MM.1S (cell line): Measurements from ENCODE around the gene KCNQ1.

ENCODE experiments used
- DNase-seq: peaks from one replicate; pipeline ENCODE4 v3.0.0-alpha.2; 2015
- H2AFZ ChIP-seq: fragments of 300-600 bp; sonication (generic); 2 replicates; pipeline ENCODE4 v1.6.0; 2016; ENCODE audit warnings: antibody characterized with exemption, low read length
- H3F3A ChIP-seq: fragments of 300-600 bp; sonication (generic); 2 replicates; pipeline ENCODE4 v1.6.1; 2016; ENCODE audit warnings: mild to moderate bottlenecking, antibody characterized with exemption, low read length, moderate library complexity, mixed read lengths; ENCODE audit not compliant: insufficient read depth
- H3K27ac ChIP-seq: fragments of 300-600 bp; sonication (generic); 2 replicates; pipeline ENCODE4 v1.5.1; 2016; ENCODE audit warnings: mild to moderate bottlenecking, low read length
- H3K27me3 ChIP-seq: fragments of 300-600 bp; sonication (generic); replicated peaks from 2 replicates; pipeline ENCODE4 v1.6.0; 2016; ENCODE audit warnings: low read length; ENCODE audit not compliant: insufficient read depth
- H3K36me3 ChIP-seq: fragments of 300-600 bp; sonication (generic); replicated peaks from 2 replicates; pipeline ENCODE4 v1.6.1; 2016; ENCODE audit warnings: mild to moderate bottlenecking, low read length, mixed read lengths; ENCODE audit not compliant: insufficient read depth
- H3K4me1 ChIP-seq: fragments of 300-600 bp; sonication (generic); 2 replicates; pipeline ENCODE4 v1.6.1; 2016; ENCODE audit warnings: low read length, mixed read lengths
- H3K4me2 ChIP-seq: fragments of 300-600 bp; sonication (generic); 2 replicates; pipeline ENCODE4 v1.6.0; 2016; ENCODE audit warnings: low read depth, low read length
- H3K4me3 ChIP-seq: fragments of 300-600 bp; sonication (generic); 2 replicates; pipeline ENCODE4 v1.5.1; 2016; ENCODE audit warnings: low read length, mixed read lengths
- H3K79me2 ChIP-seq: fragments of 300-600 bp; sonication (generic); 2 replicates; pipeline ENCODE4 v1.6.1; 2016; ENCODE audit warnings: mixed run types, low read length, mixed read lengths
- H3K9ac ChIP-seq: fragments of 300-600 bp; sonication (generic); 2 replicates; pipeline ENCODE4 v1.6.1; 2016; ENCODE audit warnings: low read length, mixed read lengths
- H3K9me2 ChIP-seq: fragments of 300-600 bp; sonication (generic); replicated peaks from 2 replicates; pipeline ENCODE4 v1.6.1; 2016; ENCODE audit warnings: mild to moderate bottlenecking, low read length, mixed read lengths; ENCODE audit not compliant: insufficient read depth
- H3K9me3 ChIP-seq: fragments of 300-600 bp; sonication (generic); replicated peaks from 2 replicates; pipeline ENCODE4 v1.6.1; 2016; ENCODE audit warnings: mild to moderate bottlenecking, low read length, mixed read lengths; ENCODE audit not compliant: insufficient read depth
- H4K20me1 ChIP-seq: fragments of 300-600 bp; sonication (generic); 2 replicates; pipeline ENCODE4 v1.6.1; 2016; ENCODE audit warnings: mild to moderate bottlenecking, low read length, moderate library complexity, mixed read lengths; ENCODE audit not compliant: insufficient read depth
- EZH2 ChIP-seq: fragments of 300-600 bp; sonication (generic); optimal IDR thresholded peaks from 2 replicates; pipeline ENCODE3; 2017; ENCODE audit warnings: low read depth, mild to moderate bottlenecking, antibody characterized with exemption, low read length, mixed read lengths
- EZH2phosphoT487 ChIP-seq: fragments of 300-600 bp; sonication (generic); IDR thresholded peaks from 2 replicates; pipeline ENCODE4 v1.6.1; 2018; ENCODE audit warnings: antibody characterized with exemption, low read length
- TF ChIP-seq, protein P1 (sequence below): fragments of 300-600 bp; sonication (generic); IDR thresholded peaks from 2 replicates; pipeline ENCODE4 v1.5.1; 2016; ENCODE audit warnings: antibody characterized with exemption, low read length, mixed read lengths

KCNQ1 gene

DNA sequence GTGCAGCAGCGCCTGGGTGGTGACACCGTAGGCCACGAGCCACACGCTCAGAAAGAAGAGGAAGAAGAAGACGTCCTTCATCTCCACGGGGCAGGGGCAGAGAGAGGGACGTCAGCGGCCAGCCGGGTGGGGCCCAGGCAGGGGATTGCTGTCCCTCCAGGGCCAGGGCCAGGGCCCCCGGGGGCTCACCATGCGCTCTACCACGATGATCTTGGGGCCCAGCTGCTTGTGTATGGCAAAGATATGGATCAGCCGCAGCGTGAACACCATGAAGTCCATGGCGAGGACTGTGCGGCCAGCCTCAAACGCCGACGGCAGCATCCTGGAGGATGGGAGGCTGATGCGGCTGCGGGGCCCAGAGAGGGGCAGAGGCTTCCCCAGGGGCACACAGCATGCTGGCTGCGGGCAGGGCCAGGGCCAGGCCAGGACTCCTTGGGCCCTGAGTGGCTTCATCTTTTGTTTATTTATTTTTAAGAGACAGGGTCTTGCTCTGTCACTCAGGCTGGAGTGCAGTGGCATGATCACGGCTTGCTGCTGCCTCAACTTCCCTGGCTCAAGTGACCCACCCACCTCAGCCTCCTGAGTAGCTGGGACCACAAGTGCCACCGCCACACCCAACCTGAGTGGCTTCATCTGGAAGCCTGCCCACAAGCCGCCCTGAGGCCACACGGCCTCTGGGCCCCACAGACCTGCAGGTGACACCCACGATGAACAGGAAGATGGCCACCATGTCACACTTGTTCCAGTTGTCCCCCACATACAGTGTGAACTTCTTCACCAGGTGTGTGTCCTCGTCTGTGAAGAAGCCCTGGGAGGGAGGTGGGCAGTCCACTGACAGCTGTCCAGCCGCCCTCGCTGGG, 33.1 kb upstream of the KCNQ1 start:
- H3K4me2 ChIP-seq: no peak overlapping the region
- H3K79me2 ChIP-seq: no peaks in the 10 kb centered on the region
- H3K36me3 ChIP-seq: no peaks in the 10 kb centered on the region
- H3K9ac ChIP-seq: no peak overlapping the region
- no peak for DNase-seq
- H4K20me1 ChIP-seq: no peaks in the 10 kb centered on the region
- H3K9me2 ChIP-seq: no peaks in the 10 kb centered on the region
- no peak overlapping the region for H2AFZ ChIP-seq
- H3K4me3 ChIP-seq: no peak overlapping the region
- no peaks in the 10 kb centered on the region for H3K4me1 ChIP-seq
- H3K27me3 ChIP-seq: peaks cover 97% of the 10 kb centered on the region
- no peaks in the 10 kb centered on the region for H3F3A ChIP-seq
- TF ChIP-seq EZH2phosphoT487 (no peak), EZH2 (no peak)
- TF ChIP-seq, protein P1, sequence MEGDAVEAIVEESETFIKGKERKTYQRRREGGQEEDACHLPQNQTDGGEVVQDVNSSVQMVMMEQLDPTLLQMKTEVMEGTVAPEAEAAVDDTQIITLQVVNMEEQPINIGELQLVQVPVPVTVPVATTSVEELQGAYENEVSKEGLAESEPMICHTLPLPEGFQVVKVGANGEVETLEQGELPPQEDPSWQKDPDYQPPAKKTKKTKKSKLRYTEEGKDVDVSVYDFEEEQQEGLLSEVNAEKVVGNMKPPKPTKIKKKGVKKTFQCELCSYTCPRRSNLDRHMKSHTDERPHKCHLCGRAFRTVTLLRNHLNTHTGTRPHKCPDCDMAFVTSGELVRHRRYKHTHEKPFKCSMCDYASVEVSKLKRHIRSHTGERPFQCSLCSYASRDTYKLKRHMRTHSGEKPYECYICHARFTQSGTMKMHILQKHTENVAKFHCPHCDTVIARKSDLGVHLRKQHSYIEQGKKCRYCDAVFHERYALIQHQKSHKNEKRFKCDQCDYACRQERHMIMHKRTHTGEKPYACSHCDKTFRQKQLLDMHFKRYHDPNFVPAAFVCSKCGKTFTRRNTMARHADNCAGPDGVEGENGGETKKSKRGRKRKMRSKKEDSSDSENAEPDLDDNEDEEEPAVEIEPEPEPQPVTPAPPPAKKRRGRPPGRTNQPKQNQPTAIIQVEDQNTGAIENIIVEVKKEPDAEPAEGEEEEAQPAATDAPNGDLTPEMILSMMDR: no peak
- no peak overlapping the region for H3K27ac ChIP-seq
- H3K9me3 ChIP-seq: no peaks in the 10 kb centered on the region

DNA sequence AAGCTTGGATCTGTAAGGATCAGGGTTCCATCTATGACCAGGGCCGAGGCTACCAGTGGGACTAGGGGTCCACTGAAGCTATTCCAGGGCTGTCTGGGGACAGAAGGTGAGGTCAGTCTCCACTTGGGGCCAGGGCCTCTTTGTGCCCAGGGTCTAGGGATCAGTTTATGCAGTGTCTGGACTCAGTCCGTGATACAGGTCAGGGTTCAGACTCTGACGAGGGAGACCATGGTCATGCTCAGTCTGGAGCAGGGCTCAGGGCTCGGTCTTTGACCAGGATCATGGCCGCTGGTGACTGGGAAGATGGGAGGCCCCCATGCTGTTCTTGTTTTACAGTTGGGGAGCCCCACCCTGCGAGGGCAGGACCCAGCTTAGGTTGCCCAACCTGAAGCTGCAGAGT, 32.5 kb upstream of the KCNQ1 start:
- H3K9ac ChIP-seq: no peak overlapping the region
- TF ChIP-seq, protein P1: no peak
- TF ChIP-seq EZH2 (no peak), EZH2phosphoT487 (no peak)
- DNase-seq: no peak
- H4K20me1 ChIP-seq: no peaks in the 10 kb centered on the region
- no peaks in the 10 kb centered on the region for H3K79me2 ChIP-seq
- H3F3A ChIP-seq: no peaks in the 10 kb centered on the region
- no peak overlapping the region for H3K27ac ChIP-seq
- H3K9me2 ChIP-seq: no peaks in the 10 kb centered on the region
- H2AFZ ChIP-seq: no peak overlapping the region
- H3K27me3 ChIP-seq: peaks cover 98% of the 10 kb centered on the region
- no peaks in the 10 kb centered on the region for H3K9me3 ChIP-seq
- no peak overlapping the region for H3K4me2 ChIP-seq
- H3K36me3 ChIP-seq: no peaks in the 10 kb centered on the region
- no peak overlapping the region for H3K4me3 ChIP-seq
- H3K4me1 ChIP-seq: no peaks in the 10 kb centered on the region

DNA sequence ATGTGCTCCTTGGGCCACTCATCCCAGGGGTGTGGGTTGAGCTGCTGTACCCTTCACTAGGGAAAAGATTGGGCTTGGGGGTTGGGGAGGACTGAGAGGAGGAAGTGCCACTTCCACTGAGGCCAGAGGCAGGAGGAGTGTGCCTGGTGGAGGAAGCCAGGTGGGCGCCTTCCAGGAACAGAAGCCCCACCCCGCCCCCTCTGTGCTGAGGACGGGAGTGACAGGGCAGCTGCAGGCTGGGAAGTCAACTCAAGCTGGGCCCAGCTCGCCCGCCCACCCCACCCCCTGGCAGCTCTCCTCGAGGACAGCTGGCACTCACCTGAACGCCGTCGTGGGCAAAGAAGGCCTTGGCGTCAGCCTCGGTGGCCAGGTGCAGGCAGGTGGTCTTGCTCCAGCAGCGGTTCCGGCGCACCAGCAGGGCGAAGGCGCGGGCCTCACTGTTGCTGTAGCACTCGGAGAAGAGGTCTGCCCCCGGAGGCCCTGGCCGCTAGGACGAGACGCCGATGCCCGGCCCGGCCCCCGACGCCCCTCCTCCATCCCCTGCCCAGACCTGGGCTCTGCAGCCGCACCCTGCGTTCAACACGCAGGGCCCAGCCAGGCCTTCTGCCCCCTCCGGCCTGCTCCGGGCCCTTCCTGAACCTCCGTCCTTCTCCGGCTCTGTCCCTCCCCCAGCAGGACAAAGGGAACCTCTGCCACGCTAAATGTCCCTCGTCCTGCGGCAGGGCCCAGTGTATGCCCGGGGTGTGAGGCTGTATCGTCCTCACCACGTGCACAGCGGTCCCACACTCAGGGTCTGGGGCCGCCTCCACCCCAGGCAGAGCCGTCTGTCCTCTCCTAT, 30.8 kb upstream of the KCNQ1 start:
- Histone ChIP-seq H3F3A (no peaks in the 10 kb centered on the region), H3K9ac (no peak overlapping the region), H3K4me1 (no peaks in the 10 kb centered on the region), H4K20me1 (no peaks in the 10 kb centered on the region), H2AFZ (no peak overlapping the region), H3K36me3 (no peaks in the 10 kb centered on the region), H3K27ac (no peak overlapping the region), H3K4me2 (no peak overlapping the region), H3K9me3 (no peaks in the 10 kb centered on the region), H3K27me3 (peaks cover 96% of the 10 kb centered on the region), H3K79me2 (no peaks in the 10 kb centered on the region), H3K9me2 (no peaks in the 10 kb centered on the region), H3K4me3 (no peak overlapping the region)
- TF ChIP-seq, protein P1: no peak
- TF ChIP-seq EZH2phosphoT487 (no peak), EZH2 (no peak)
- no peak for DNase-seq
